ENCODE data around the gene PXN.

PXN gene

GRCh38 chr12:120169946-120170345, 95.6 kb downstream of the PXN start:
- DNase-seq: no peak

GRCh38 chr12:120168337-120168736, 97.2 kb downstream of the PXN start:
- no peak for DNase-seq

GRCh38 chr12:120167529-120168095, 97.9 kb downstream of the PXN start:
- DNase-seq: no peak

- DNase-seq: no peak
Observed at GRCh38 chr12:120164293-120164692, 101.2 kb downstream of the PXN start.

GRCh38 chr12:120162763-120163162, 102.8 kb downstream of the PXN start:
- no peak for DNase-seq

- DNase-seq: no peak
Observed at GRCh38 chr12:120161852-120162251, 103.7 kb downstream of the PXN start.

Data from T-helper 2 cell (primary cell).